T-cell (primary cell): ENCODE results near the gene EXTL1. TPM values are rescaled to one million over a fixed set of nuclear protein-coding genes. Genes with fewer than 3 reads are reported as not detected.
A peak's percentile ranks its signal among the peaks of the same experiment; 100 is the strongest.

Experiments
- ATAC-seq, 4 experiments: fragments of 200-7000 bp in 3 of 4; fragments of 150-1000 bp in 1 of 4; cut with Tn5 transposase; replicated peaks in 1 of 4; 1 replicate in 3 of 4; 2 replicates in 1 of 4; pipeline ENCODE4 v1.10.0; 2021; ENCODE audit warnings: moderate library complexity in 3 of 4, mild to moderate bottlenecking in 2 of 4, moderate number of reproducible peaks in 1 of 4
- CTCF ChIA-PET, 2 donors: fragments of 300-600 bp; sonication (Branson Sonifier 250); formaldehyde crosslinking; loops; one replicate each; lab custom pipeline; 2022; ENCODE audit warnings: antibody characterized with exemption in 2 of 2; lab: Charles Lee
- POLR2A ChIA-PET, 2 donors: fragments of 300-600 bp; sonication (Branson Sonifier 250); formaldehyde crosslinking; loops; one replicate each; lab custom pipeline; 2022; ENCODE audit warnings: antibody characterized with exemption in 2 of 2; lab: Charles Lee
- DNase-seq, 35 experiments: peaks; one replicate each; pipeline versions ENCODE4 v3.0.0 to v3.0.0-alpha.2; 2013 to 2023
- H3K27ac ChIP-seq: one replicate; pipeline ENCODE4 v1.5.1; 2013; ENCODE audit warnings: low read length
- H3K27me3 ChIP-seq, 2 experiments: replicated peaks in 1 of 2; 1 replicate in 1 of 2; 2 replicates in 1 of 2; pipeline versions ENCODE4 v1.6.1 to v1.7.0; 2013; ENCODE audit warnings: low read length in 1 of 2, mixed read lengths in 1 of 2; ENCODE audit not compliant: control insufficient read depth in 2 of 2, insufficient read depth in 2 of 2; ENCODE audit errors: extremely low read depth in 1 of 2
- H3K36me3 ChIP-seq, 2 donors: 1 replicate in 1 of 2; 2 replicates in 1 of 2; pipeline versions ENCODE4 v1.6.1 to v1.7.0; 2013; ENCODE audit warnings: low read length in 1 of 2; ENCODE audit not compliant: control insufficient read depth in 2 of 2, insufficient read depth in 1 of 2; ENCODE audit errors: extremely low read depth in 1 of 2
- H3K4me1 ChIP-seq, 2 experiments: 1 replicate in 1 of 2; 2 replicates in 1 of 2; pipeline versions ENCODE4 v1.6.1 to v1.7.0; 2013; ENCODE audit warnings: low read length in 2 of 2, mixed read lengths in 1 of 2; ENCODE audit not compliant: insufficient read depth in 2 of 2, control insufficient read depth in 1 of 2; ENCODE audit errors: extremely low read depth in 1 of 2
- H3K4me3 ChIP-seq, 2 donors: 1 replicate in 1 of 2; 2 replicates in 1 of 2; pipeline versions ENCODE4 v1.5.1 to v1.7.0; 2013; ENCODE audit warnings: mild to moderate bottlenecking in 2 of 2, low read length in 1 of 2, moderate library complexity in 1 of 2; ENCODE audit not compliant: control insufficient read depth in 1 of 2; ENCODE audit errors: extremely low read depth in 1 of 2
- H3K9me3 ChIP-seq: 2 replicates; pipeline ENCODE4 v1.7.0; 2013
- H3K27ac Mint-ChIP-seq, 2 donors: one replicate each; pipeline ENCODE4 v1.8.0; 2020 to 2021; ENCODE audit warnings: mild to moderate bottlenecking in 2 of 2, mixed read lengths in 2 of 2
- H3K27me3 Mint-ChIP-seq, 2 donors: one replicate each; pipeline ENCODE4 v1.8.0; 2021 to 2022; ENCODE audit warnings: mixed read lengths in 2 of 2
- H3K36me3 Mint-ChIP-seq: one replicate; pipeline ENCODE4 v1.8.0; 2021; ENCODE audit warnings: mixed read lengths
- H3K4me1 Mint-ChIP-seq, 3 donors: one replicate each; pipeline ENCODE4 v1.8.0; 2020 to 2022; ENCODE audit warnings: mixed read lengths in 3 of 3, mild to moderate bottlenecking in 1 of 3
- H3K4me3 Mint-ChIP-seq, 3 donors: one replicate each; pipeline ENCODE4 v1.8.0; 2020 to 2022; ENCODE audit warnings: mild to moderate bottlenecking in 3 of 3, mixed read lengths in 3 of 3, moderate library complexity in 3 of 3
- H3K9me3 Mint-ChIP-seq, 3 donors: one replicate each; pipeline ENCODE4 v1.8.0; 2020 to 2022; ENCODE audit warnings: mixed read lengths in 3 of 3
- WGBS: methylation state at CpG from one replicate; pipeline ENCODE4 v1.1.5; 2013; ENCODE audit warnings: missing lambda C conversion rate; ENCODE audit not compliant: insufficient coverage; 5-methylcytosine and 5-hydroxymethylcytosine counted together
- total RNA-seq, 35 experiments: library from RNA in 6 of 35; stranded (reverse) in 6 of 35; fragments of 120-200 nt in 1 of 35; gene quantifications; one replicate each; pipeline versions ENCODE4 v1.2.1 to v1.2.4 and lab custom pipeline; 2013 to 2026

EXTL1 gene
- total RNA-seq, 5 donors from 2014 or later (not counting 1 experiment from before 2014, with no cell fraction given): 0.08 to 0.19 (median 0.12) TPM; not detected in 1

DNA sequence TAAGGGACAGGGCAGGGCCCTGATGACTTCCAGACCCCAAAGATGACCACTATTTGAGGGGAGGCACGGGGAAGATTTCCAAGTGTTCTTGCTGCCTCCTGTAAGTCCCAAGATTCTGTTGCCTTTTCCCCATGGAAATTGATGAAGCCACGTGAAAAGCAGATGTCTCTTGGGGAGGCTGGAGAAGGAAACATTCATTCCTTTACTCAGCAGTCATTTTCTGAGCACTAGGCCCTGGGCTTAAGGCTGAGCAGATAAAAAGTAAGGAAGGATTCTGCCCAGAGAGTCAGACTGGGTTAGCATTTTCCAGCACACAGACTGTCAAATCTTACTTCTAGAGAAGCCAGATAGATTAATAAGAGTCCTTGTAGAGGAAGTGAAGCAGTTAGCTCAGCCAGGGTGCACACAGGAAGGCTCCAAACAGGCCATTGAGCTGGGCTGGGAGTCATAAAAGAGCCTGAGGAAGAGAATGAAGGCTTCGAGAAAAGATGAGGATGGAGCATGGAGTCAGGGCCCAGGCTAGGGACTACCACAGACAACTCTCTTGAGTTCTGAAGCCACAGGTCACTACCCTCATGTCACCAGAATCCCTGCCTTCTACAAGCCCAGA lies 10.1 kb downstream of the EXTL1 start:
- no peak overlapping the region for H3K4me3 Mint-ChIP-seq
- no peak for DNase-seq
- no peaks in the 10 kb centered on the region for H3K9me3 Mint-ChIP-seq
- ChIA-PET CTCF (no interaction called here), POLR2A (no interaction called here)
- H3K4me3 ChIP-seq: no peak overlapping the region
- H3K36me3 Mint-ChIP-seq: no peaks in the 10 kb centered on the region
- no peak for ATAC-seq
- peaks cover 0 to 17% of the 10 kb centered on the region in 2 experiments for H3K4me1 ChIP-seq
- 60% methylated on average over 1 of the region's 3 CpGs for WGBS
- no peaks in the 10 kb centered on the region for H3K36me3 ChIP-seq
- H3K27ac Mint-ChIP-seq: no peak overlapping the region
- no peaks in the 10 kb centered on the region for H3K9me3 ChIP-seq
- H3K27me3 Mint-ChIP-seq: peaks cover 0 to 2% of the 10 kb centered on the region in 2 donors
- peaks cover 10 to 23% (median 10%) of the 10 kb centered on the region in 3 donors for H3K4me1 Mint-ChIP-seq
- H3K27me3 ChIP-seq: peaks cover 0 to 48% of the 10 kb centered on the region in 2 experiments
- H3K27ac ChIP-seq: no peak overlapping the region

DNA sequence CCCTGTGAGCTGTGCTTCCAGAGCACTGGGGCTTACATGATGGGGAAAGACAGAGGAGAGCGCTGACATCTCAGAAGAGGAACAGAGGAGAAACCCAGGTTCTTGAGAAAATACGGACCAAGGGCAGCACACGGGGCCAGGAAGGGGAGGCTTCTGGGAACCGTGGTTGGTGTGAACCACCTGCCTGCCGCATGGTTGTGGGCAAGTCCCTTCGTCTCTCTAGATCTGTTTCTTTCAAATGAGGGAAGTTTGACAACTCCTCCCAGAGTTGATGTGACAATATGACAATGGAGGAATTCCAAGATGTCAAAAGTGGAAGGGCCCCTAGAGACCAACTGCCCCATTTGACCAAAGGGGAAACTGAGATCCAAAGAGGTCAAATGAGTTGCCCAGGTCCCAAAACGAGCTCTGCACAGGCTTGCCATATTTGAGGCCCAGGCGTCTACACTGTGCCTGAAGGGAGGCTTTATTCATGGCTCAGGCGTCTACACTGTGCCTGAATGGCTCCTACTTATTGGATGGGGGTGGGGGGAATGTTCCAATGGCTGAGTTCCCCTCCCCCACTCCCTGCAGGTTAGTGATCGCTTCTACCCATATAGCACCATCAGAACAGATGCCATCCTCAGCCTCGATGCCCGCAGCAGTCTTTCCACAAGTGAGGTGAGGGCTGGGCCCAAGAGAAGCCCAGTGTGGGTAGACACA lies 11.2 kb downstream of the EXTL1 start:
- H3K4me3 Mint-ChIP-seq: peak overlapping the region in 1 of 3 donors; percentile 28

DNA sequence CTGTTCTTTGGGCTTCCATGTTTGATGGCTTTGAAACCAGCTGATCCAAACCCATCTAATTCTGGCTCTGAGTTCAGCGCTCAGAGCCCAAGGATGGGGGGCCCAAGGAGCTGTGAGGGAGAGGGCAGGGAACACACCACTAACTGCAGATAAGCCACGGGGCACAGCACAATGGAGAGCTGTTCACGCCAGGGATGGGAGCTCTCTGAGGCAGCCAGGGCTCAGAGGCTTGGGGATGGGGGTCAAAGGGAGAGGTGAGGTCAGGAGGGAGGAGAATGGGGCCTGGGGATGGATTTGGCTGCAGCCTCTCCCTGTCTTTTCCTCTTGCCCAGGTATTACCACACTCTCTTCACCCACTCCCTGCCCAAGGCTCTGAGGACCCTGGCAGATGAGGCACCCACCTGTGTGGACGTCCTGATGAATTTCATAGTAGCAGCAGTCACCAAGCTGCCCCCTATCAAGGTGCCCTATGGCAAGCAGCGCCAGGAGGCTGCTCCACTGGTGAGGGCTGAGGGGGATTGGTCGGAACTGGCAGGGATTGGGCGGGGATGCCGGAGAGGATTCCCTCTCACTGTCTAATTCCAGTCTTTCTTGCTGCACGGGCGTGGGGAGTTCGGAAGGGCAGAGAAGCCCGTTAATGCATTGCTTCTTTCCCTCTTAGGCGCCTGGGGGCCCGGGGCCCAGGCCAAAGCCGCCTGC lies 13.1 kb downstream of the EXTL1 start:
- peak overlapping the region; percentile 60 for H3K27ac ChIP-seq
- ChIA-PET CTCF (interaction anchor here (0.6 to 0.7 kb wide), 4 partner anchors 7 to 139 kb away, joined by 3 to 4 read pairs (median 3); no protein-coding TSS in a partner anchor), POLR2A (interaction anchor here (0.6 to 0.7 kb wide), 3 partner anchors 426 to 920 kb away, joined by 3 to 4 read pairs (median 3); no protein-coding TSS in a partner anchor)
- peaks cover 0 to 17% of the 10 kb centered on the region in 2 experiments for H3K4me1 ChIP-seq
- H3K4me3 ChIP-seq: peak overlapping the region; percentile 85 to 94
- Mint-ChIP-seq H3K4me3 (peak overlapping the region; percentile 96 to 99 (median 97)), H3K27me3 (peaks cover 0 to 2% of the 10 kb centered on the region in 2 donors), H3K9me3 (no peaks in the 10 kb centered on the region), H3K27ac (peak overlapping the region in 1 of 2 donors; percentile 6), H3K4me1 (peaks cover 10 to 16% (median 10%) of the 10 kb centered on the region in 3 donors), H3K36me3 (no peaks in the 10 kb centered on the region)
- H3K36me3 ChIP-seq: no peaks in the 10 kb centered on the region
- H3K9me3 ChIP-seq: no peaks in the 10 kb centered on the region
- no peak for DNase-seq
- 32% methylated on average over 10 of the region's 15 CpGs for WGBS
- ATAC-seq: no peak
- H3K27me3 ChIP-seq: peaks cover 0 to 57% of the 10 kb centered on the region in 2 experiments

More for the DNA sequence above, 11.2 kb downstream of the EXTL1 start:
- no peak for DNase-seq
- Histone ChIP-seq H3K9me3 (no peaks in the 10 kb centered on the region), H3K4me3 (no peak overlapping the region), H3K4me1 (peaks cover 0 to 17% of the 10 kb centered on the region in 2 experiments), H3K27me3 (peaks cover 0 to 51% of the 10 kb centered on the region in 2 experiments), H3K36me3 (no peaks in the 10 kb centered on the region), H3K27ac (no peak overlapping the region)
- POLR2A ChIA-PET: no interaction called here
- peaks cover 0 to 2% of the 10 kb centered on the region in 2 donors for H3K27me3 Mint-ChIP-seq
- no peaks in the 10 kb centered on the region for H3K9me3 Mint-ChIP-seq
- peaks cover 10 to 19% (median 10%) of the 10 kb centered on the region in 3 donors for H3K4me1 Mint-ChIP-seq
- 76% methylated on average over 9 of the region's 12 CpGs for WGBS
- H3K36me3 Mint-ChIP-seq: no peaks in the 10 kb centered on the region
- CTCF ChIA-PET: no interaction called here
- no peak for ATAC-seq
- no peak overlapping the region for H3K27ac Mint-ChIP-seq

DNA sequence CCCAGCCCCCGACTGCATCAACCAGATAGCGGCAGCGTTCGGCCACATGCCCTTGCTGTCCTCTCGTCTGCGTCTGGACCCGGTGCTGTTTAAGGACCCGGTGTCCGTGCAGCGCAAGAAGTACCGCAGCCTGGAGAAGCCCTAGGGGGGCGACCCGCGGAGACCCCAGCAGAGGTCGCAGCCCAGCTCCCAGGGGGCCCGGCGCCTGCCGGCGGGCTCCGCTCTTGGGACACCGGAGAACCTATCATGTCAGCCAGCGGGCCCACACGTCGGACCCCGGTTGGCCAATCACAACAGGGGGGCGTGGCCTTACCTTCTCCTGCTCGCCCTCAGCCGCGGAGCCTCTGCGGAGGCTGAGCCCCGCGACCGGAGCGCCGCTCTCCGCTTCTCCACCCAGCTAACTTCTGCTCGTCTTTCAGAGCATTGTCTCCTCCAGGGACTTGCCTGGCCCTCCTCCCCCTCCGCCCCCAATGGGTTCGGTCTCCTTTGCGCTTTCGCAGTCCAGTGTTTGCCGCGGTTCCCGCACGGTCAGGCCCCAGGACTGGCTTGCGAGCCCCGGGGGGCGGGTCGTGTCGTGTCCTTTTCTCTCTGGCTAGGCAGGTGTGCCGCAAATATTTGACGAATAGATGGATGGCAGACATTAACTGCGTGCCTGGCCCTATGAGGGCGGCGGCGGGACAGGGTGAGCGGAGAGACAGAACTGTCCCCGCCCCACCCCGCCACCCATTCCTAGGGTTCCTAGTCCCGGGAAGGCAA lies 13.8 kb downstream of the EXTL1 start:
- under 1% methylated on average over 48 of the region's 60 CpGs for WGBS
- Mint-ChIP-seq H3K36me3 (no peaks in the 10 kb centered on the region), H3K27ac (peak overlapping the region; percentile 86 to 94), H3K27me3 (peaks cover 0 to 2% of the 10 kb centered on the region in 2 donors), H3K4me3 (peak overlapping the region; percentile 96 to 99 (median 97)), H3K4me1 (peaks cover 10 to 16% (median 10%) of the 10 kb centered on the region in 3 donors), H3K9me3 (no peaks in the 10 kb centered on the region)
- ATAC-seq: peak; percentile 96 to 97 (median 96)
- peaks cover 0 to 17% of the 10 kb centered on the region in 2 experiments for H3K4me1 ChIP-seq
- peaks cover 0 to 59% of the 10 kb centered on the region in 2 experiments for H3K27me3 ChIP-seq
- no peaks in the 10 kb centered on the region for H3K36me3 ChIP-seq
- H3K4me3 ChIP-seq: peak overlapping the region; percentile 85 to 94
- peak overlapping the region; percentile 60 for H3K27ac ChIP-seq
- DNase-seq: peak; percentile 79 to 97 (median 91)
- CTCF ChIA-PET: interaction anchor here (0.6 to 0.7 kb wide), 3 partner anchors 8 to 140 kb away, joined by 3 to 4 read pairs (median 3); no protein-coding TSS in a partner anchor
- H3K9me3 ChIP-seq: no peaks in the 10 kb centered on the region
- POLR2A ChIA-PET: interaction anchor here (0.6 to 0.7 kb wide), 3 partner anchors 427 to 919 kb away, joined by 3 to 4 read pairs (median 3); no protein-coding TSS in a partner anchor

DNA sequence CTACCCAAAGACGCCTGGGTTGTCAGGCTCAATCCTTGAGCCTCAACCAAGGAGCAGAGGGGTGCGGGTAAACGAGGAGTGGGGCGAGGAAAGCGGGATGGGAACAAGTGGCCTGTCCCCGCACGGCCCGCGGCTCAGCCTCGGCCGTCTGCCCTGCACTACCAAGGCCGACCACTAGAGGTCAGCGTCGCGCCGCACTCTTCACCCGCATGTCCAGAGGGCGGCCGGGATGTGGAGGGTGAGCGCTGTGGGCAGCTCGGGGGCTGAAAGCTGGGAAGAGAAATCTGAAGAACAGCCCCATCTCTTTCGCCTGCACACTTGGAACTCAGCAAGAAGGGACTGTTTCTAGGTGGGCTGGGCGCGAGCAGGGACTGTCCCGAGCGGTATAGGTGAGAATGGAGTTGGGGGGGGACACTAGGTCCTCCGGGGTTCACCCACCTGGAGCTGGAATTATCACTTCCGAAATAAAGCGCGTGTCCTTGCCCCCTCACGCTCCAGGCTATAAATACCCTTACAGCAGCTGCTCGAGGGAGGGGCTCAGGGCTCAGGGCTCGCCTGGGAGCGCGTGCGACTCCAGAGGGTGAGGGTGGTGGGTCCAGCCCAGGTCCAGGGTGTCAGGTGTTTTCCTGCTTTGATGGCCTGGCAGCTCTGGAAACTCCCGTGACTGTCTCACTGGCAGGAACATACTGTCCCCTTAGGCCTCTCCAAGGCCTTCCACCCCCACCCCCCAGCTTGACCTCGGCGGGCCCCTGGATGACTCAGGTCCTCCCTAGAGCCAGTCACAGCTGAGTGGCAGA lies 14.6 kb downstream of the EXTL1 start:
- peak; percentile 28 to 88 (median 63) for DNase-seq
- Histone ChIP-seq H3K27ac (no peak overlapping the region), H3K4me3 (peak overlapping the region; percentile 85 to 94), H3K9me3 (no peaks in the 10 kb centered on the region), H3K27me3 (peaks cover 0 to 60% of the 10 kb centered on the region in 2 experiments), H3K36me3 (no peaks in the 10 kb centered on the region), H3K4me1 (peaks cover 0 to 17% of the 10 kb centered on the region in 2 experiments)
- H3K27ac Mint-ChIP-seq: peak overlapping the region; percentile 86 to 94
- no peaks in the 10 kb centered on the region for H3K36me3 Mint-ChIP-seq
- ChIA-PET POLR2A (no interaction called here), CTCF (interaction anchor here in 1 of 2 donors (1.5 kb wide), 1 partner anchor 141 kb away, joined by 6 read pairs; no protein-coding TSS in a partner anchor)
- H3K9me3 Mint-ChIP-seq: no peaks in the 10 kb centered on the region
- H3K4me1 Mint-ChIP-seq: peaks cover 10 to 16% (median 10%) of the 10 kb centered on the region in 3 donors
- no peaks in the 10 kb centered on the region for H3K27me3 Mint-ChIP-seq
- 0% methylated on average over 18 of the region's 39 CpGs for WGBS
- peak; percentile 67 to 78 (median 72) for ATAC-seq
- H3K4me3 Mint-ChIP-seq: peak overlapping the region; percentile 96 to 99 (median 97)
